NOMO-1 treated with DMSO at 0.1 percent for 48 hours (cell line): ENCODE measurements around the gene PSME4.
"Not testable (repeated sequence)": the region's sequence is repeated elsewhere in the genome, so short reads cannot be mapped to it uniquely, and the experiment has no call there.

Experiments
- DNase-seq: peaks from one replicate; lab custom pipeline; 2025; ENCODE audit not compliant: unreplicated experiment; lab: John Stamatoyannopoulos, UW

PSME4 gene

GRCh38 chr2:53964257-53964952 is 6.4 kb downstream of the PSME4 start:
- no peak for DNase-seq

GRCh38 chr2:53961478-53962216 is 9.1 kb downstream of the PSME4 start:
- DNase-seq, result not testable (repeated sequence)

- DNase-seq, result no peak
Observed at GRCh38 chr2:53960476-53960875, 10.3 kb downstream of the PSME4 start.

GRCh38 chr2:53958443-53958842 is 12.3 kb downstream of the PSME4 start:
- no peak for DNase-seq

DNA sequence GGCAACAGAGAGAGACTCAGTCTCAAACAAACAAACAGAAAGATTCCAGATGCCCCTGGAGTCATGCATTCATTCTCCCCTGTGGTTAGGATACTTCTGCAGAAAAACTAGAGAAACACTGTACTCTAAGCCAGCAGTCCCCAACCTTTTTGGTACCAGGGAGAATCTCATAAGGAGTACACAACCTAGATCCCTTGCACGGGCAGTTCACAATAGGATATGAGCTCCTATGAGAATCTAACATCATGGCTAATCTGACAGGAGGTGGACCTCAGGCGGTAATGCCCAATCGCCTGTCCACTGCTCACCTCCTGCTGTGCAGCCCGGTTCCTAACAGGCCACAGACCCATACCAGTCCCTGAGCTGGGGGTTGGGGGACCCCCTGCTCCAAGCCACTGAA is 18.3 kb downstream of the PSME4 start:
- DNase-seq, result no peak

DNA sequence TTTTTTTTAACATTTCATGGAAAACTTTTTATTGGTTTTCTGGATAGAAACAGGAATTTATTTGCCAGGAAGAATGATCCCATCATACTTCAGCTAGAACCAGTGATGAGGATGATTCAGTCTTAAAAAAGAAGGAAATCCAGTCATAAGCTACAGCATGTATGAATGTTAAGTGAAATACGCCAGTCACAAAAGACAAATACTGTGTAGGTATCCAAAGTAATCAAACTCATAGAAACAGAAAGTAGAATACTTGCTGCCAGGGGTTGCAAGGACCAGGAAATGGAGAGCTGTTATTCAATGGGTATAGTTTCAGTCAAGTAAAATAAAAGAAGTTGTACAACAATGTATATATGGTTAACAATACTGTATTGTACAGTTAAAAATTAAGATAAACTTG is 21.3 kb downstream of the PSME4 start:
- DNase-seq, result no peak

DNA sequence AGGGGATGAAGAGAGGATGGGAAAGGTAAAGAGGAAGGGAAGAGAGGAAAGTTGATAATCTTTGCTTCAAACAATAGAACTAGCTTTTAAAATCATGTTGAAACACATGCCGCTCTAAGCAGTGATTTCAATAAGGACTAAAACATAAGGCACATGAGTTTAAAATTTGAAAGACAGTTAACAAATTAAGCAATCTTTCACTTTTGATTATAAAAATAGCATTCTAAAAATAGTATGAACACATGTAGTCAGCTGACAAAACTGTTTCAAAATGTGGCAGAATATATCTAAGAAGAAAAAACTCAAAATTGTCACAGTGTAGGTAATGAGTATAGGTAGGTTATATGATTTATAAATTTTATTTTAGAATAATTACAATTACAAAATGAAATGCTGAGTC is 25.3 kb downstream of the PSME4 start:
- peak; percentile 34 for DNase-seq

GRCh38 chr2:53944542-53944941 is 26.3 kb downstream of the PSME4 start:
- DNase-seq, result no peak

DNA sequence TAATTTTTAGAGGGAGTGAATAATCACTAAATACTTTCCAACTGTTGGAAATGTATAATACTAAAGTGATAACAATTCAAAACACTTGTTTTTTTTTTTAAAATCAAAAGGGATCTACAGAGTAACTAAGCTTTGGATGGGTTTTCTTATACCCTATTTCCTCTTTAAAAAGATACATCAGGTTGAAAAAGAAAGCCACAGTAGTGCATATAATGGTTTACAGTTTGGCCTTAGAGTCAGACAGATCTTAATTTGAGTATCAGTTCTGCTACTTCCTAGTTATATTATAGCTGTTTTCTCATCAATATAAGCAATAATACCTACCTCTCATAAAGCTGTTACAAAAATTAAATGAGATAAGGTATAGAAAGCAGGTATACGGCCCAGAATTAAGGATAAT is 28.5 kb downstream of the PSME4 start:
- no peak for DNase-seq

DNA sequence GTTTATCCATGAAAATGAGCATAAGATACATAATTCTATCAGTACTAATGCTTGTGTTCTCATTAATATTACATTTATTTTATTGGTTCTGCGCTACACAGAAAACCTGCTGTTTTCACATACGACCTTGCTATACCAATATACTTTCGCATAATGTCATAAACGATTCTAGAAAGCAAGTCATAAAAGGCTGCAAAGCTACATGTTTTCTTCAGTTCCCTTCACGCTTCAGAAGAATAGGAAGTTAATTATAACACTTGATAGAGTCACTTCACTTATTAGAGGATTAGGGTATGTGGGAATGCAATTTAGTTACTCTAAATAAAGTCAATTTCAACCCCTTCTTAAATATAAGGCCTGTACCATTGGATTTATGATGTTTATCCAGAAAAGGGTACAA is 29.0 kb downstream of the PSME4 start:
- DNase-seq, result no peak

DNA sequence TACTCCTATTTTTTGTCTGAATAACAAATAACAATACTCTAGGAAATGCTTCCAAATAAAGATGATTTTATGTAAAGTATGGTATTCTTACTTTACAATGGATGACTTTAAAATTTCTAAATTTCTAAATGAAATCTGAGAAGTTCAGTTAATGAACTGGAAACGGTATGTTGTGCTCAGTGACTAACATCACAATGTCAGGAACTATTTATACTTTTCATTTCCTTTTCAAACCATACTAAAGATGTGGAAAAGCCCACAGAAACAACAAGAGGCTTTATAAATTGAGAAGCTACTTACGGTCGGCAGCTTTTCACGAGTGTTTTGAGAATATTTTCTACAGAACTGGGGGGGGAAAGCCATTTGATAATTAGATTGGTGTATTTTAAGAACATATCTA is 31.1 kb downstream of the PSME4 start:
- no peak for DNase-seq

DNA sequence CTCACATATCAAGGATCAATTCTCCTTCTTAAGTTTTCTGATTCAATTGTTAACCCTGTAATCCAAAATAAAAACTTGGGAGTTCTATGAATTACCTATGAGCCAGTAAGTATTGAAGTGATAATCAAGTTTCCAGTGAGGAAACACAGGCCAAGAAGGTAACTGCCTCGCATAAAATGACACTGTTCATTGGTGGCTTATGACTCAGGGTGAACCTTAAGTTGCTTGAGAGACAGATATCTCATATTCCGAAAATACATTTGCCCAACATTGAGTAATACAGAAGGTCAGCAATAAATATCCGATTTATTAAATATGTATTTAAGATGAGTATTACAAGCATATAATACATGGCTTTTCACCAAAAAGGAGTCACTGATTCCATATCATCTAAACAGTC is 31.9 kb downstream of the PSME4 start:
- DNase-seq, result no peak

DNA sequence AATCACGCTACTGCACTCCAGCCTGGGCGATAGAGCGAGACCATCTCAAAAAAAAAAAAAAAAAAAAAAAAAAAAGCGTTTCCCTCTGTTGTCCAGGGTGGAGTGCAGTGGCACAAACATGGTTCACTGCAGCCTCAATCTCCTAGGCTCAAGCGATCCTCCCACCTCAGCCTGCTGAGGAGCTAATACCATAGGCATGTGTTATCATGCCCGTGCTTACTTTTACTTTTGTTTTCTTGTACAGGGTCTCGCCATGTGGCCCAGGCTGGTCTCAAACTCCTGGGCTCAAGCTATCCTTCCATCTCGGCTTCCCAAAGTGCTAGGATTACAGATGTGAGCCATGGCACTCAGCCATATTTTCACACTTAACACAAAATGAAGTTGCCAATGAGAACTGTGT is 37.5 kb downstream of the PSME4 start:
- no peak for DNase-seq

- not testable (repeated sequence) for DNase-seq
Observed at GRCh38 chr2:53926321-53926720, 44.5 kb downstream of the PSME4 start.

GRCh38 chr2:53913721-53914120 is 57.1 kb downstream of the PSME4 start:
- DNase-seq, result peak; percentile 60

DNA sequence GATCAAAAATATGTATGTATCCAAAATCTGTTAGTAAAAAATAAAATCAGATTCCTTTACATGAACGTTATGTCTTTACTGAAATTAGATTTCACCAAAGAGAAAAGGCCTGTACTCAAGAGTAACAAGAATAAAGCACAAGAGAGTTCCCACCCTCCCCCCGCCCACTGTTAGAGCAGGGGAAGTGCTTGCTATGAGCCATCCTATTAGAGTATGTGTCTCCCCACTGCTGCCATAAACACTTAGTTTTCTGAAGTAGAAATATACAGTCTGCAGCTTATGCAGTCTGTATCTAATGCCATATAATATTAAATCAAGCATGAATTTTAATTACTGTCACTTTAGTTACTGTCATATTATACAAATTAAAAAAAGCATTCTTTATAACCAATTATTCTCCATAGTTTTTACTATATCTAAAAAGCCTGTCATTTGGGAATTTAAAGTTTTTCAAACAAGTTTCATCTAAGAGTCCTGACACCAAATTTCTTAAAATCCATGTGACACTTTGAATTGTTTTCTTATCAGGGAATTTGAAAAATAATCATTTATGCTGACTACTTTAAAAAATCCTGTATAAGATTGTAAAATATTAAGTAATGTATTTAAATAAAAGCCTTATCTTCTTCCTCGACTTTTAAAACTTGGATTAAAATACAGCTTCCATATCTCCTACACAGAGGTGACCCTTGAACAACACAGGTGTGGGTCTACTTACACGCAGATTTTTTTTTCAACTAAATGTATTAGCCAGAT is 59.2 kb downstream of the PSME4 start:
- no peak for DNase-seq

DNA sequence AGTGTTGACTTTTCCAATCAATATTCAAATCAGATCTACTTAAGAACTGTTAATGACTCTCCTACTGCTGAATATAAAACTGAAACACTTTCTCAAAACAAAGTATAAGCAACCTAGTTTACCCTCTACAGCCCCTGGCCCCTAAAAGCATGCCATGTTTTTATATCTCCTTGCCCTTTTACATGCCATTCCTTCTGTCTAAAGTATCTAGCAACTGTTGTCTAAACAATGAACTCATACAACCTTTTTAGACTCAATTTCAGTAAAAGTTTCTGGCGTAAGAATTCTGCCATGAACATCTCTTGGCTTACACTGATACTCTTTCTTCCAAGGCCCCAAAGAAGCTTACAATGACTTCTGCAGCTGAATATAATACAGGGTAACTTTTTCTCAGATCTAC is 63.2 kb downstream of the PSME4 start:
- no peak for DNase-seq

DNA sequence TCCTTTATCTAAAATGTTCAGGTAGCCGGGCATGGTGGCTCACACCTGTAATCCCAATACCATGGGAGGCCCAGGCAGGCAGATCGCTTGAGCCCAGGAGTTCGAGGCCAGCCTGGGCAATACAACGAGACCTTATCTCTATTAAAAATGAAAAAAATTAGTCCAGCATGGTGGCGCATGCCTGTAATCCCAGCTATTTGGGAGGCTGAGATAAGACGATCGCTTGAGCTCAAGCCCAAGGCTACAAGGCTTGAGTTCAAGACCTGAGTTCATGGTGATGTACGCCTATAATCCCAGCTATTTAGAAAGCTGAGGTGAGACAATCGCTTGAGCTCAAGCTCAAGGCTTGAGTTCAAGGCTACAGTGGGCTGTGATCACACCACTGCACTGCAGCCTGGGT is 65.4 kb downstream of the PSME4 start:
- no peak for DNase-seq

DNA sequence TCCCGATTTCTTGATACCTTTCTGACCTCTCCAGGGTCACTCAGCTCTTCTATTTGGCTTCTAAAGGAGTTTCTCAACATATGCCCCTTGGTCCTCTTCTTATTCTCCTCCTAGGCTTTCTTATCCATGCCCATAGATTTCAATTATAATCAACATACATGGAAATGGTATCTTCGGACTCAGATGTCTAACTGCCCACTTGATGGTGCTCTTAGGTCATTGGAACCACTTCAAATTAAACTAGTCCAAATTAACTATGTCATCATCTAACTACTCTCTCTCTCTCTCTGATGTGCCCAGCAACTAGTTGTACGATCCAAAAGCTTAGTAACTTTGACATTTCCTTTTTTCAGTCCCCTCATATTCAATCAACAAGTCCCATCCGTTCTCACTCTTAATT is 67.8 kb downstream of the PSME4 start:
- DNase-seq, result no peak

- DNase-seq, result no peak
Observed at GRCh38 chr2:53901192-53901591, 69.6 kb downstream of the PSME4 start.

GRCh38 chr2:53896864-53897263 is 73.9 kb downstream of the PSME4 start:
- no peak for DNase-seq
